Loucy (cell line): ENCODE data around the gene GALNT18.

Source experiments
- H2AFZ ChIP-seq: fragments of 200-600 bp; sonication (generic); 2 replicates; pipeline ENCODE4 v1.6.0; 2016; ENCODE audit warnings: antibody characterized with exemption, mild to moderate bottlenecking, low read length, moderate library complexity
- H3F3A ChIP-seq: fragments of 200-600 bp; 2 replicates; pipeline ENCODE4 v1.6.0; 2016; ENCODE audit warnings: antibody characterized with exemption, low read depth, mild to moderate bottlenecking
- H3K27me3 ChIP-seq: fragments of 200-600 bp; sonication (generic); 2 replicates; pipeline ENCODE4 v1.6.1; 2014; ENCODE audit warnings: low read length, mild to moderate bottlenecking; ENCODE audit not compliant: insufficient read depth, poor library complexity, severe bottlenecking
- H3K36me3 ChIP-seq: fragments of 200-600 bp; sonication (generic); 2 replicates; pipeline ENCODE4 v1.6.1; 2016; ENCODE audit warnings: low read length; ENCODE audit not compliant: insufficient read depth
- H3K4me1 ChIP-seq: fragments of 200-600 bp; sonication (generic); 2 replicates; pipeline ENCODE4 v1.5.1; 2014; ENCODE audit warnings: low read length, mild to moderate bottlenecking; ENCODE audit not compliant: insufficient read depth, poor library complexity, severe bottlenecking
- H3K4me2 ChIP-seq: fragments of 200-600 bp; sonication (generic); 2 replicates; pipeline ENCODE4 v1.6.0; 2014; ENCODE audit warnings: antibody characterized with exemption, low read length, low read depth, mild to moderate bottlenecking; ENCODE audit not compliant: poor library complexity, severe bottlenecking
- H3K4me3 ChIP-seq: fragments of 200-600 bp; sonication (generic); 2 replicates; pipeline ENCODE4 v1.5.1; 2014; ENCODE audit warnings: low read length, mild to moderate bottlenecking, mixed read lengths; ENCODE audit not compliant: poor library complexity, severe bottlenecking
- H3K79me2 ChIP-seq: fragments of 200-600 bp; sonication (generic); 2 replicates; pipeline ENCODE4 v1.6.1; 2014; ENCODE audit warnings: low read length; ENCODE audit not compliant: insufficient read depth
- H3K9ac ChIP-seq: fragments of 200-600 bp; sonication (generic); 2 replicates; pipeline ENCODE4 v1.6.0; 2014; ENCODE audit warnings: mild to moderate bottlenecking, low read depth, low read length, moderate library complexity; ENCODE audit not compliant: poor library complexity, severe bottlenecking
- H3K9me2 ChIP-seq: fragments of 200-600 bp; sonication (generic); replicated peaks from 2 replicates; pipeline ENCODE4 v1.6.1; 2016; ENCODE audit warnings: low read depth, low read length, mixed read lengths
- H3K9me3 ChIP-seq: fragments of 200-600 bp; sonication (generic); 2 replicates; pipeline ENCODE4 v1.6.1; 2014; ENCODE audit warnings: mild to moderate bottlenecking, antibody characterized with exemption, low read length, low read depth; ENCODE audit not compliant: insufficient read depth
- H4K20me1 ChIP-seq: fragments of 200-600 bp; sonication (generic); 2 replicates; pipeline ENCODE4 v1.6.0; 2014; ENCODE audit warnings: antibody characterized with exemption, low read length, mild to moderate bottlenecking; ENCODE audit not compliant: insufficient read depth, poor library complexity, severe bottlenecking
- CTCF ChIP-seq: fragments of 200-600 bp; sonication (generic); conservative IDR thresholded peaks from 2 replicates; pipeline ENCODE4 v1.5.1; 2014; ENCODE audit warnings: mild to moderate bottlenecking, antibody characterized with exemption, low read length
- EZH2phosphoT487 ChIP-seq: fragments of 200-600 bp; IDR thresholded peaks from 2 replicates; pipeline ENCODE4 v1.6.1; 2018; ENCODE audit warnings: antibody characterized with exemption, mild to moderate bottlenecking, moderate library complexity, borderline replicate concordance

GALNT18 gene

GRCh38 chr11:11261629-11262028 is 360.2 kb downstream of the GALNT18 start:
- TF ChIP-seq CTCF, result no peak
- no peak for TF ChIP-seq EZH2phosphoT487
- no peaks in the 10 kb centered on the region for H3K9me2 ChIP-seq
- H3F3A ChIP-seq, result no peaks in the 10 kb centered on the region
- no peak overlapping the region for H3K4me2 ChIP-seq
- H3K9me3 ChIP-seq, result no peaks in the 10 kb centered on the region
- H3K36me3 ChIP-seq, result no peaks in the 10 kb centered on the region
- H3K4me3 ChIP-seq, result no peak overlapping the region
- no peak overlapping the region for H2AFZ ChIP-seq
- no peaks in the 10 kb centered on the region for H3K79me2 ChIP-seq
- peaks cover 14% of the 10 kb centered on the region for H3K4me1 ChIP-seq
- H3K9ac ChIP-seq, result no peak overlapping the region
- no peaks in the 10 kb centered on the region for H4K20me1 ChIP-seq
- peaks cover under 1% of the 10 kb centered on the region for H3K27me3 ChIP-seq

DNA sequence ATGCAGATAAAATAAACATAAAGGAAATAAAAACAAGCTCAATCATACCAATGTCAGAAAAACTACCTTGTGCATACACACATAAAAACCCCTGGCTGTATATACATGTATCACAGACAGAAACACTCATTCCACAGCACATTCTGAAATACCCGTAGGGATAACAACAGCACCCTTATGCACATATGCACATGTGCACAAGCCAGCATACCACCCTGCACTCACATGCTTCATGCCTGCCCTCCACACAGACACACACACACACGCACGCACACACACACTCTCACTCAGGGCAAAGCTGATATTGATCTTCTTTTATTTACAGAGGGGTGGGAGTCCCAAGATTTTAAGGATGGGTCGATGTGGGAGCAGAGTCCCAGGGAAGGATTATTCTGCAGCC is 360.9 kb downstream of the GALNT18 start:
- H3K4me1 ChIP-seq, result peaks cover 13% of the 10 kb centered on the region
- no peaks in the 10 kb centered on the region for H4K20me1 ChIP-seq
- H2AFZ ChIP-seq, result no peak overlapping the region
- no peak overlapping the region for H3K4me3 ChIP-seq
- H3K9me3 ChIP-seq, result no peaks in the 10 kb centered on the region
- no peaks in the 10 kb centered on the region for H3K79me2 ChIP-seq
- H3K27me3 ChIP-seq, result peaks cover 8% of the 10 kb centered on the region
- no peak overlapping the region for H3K4me2 ChIP-seq
- no peaks in the 10 kb centered on the region for H3K9me2 ChIP-seq
- no peaks in the 10 kb centered on the region for H3K36me3 ChIP-seq
- no peak overlapping the region for H3K9ac ChIP-seq
- TF ChIP-seq CTCF (no peak), EZH2phosphoT487 (no peak)
- H3F3A ChIP-seq, result no peaks in the 10 kb centered on the region

GRCh38 chr11:11253995-11254394 is 367.8 kb downstream of the GALNT18 start:
- Histone ChIP-seq H3K9me3 (no peaks in the 10 kb centered on the region), H3K36me3 (no peaks in the 10 kb centered on the region), H3F3A (no peaks in the 10 kb centered on the region), H4K20me1 (no peaks in the 10 kb centered on the region), H3K4me3 (no peak overlapping the region), H3K79me2 (no peaks in the 10 kb centered on the region), H3K9ac (no peak overlapping the region), H3K4me2 (no peak overlapping the region), H2AFZ (no peak overlapping the region), H3K4me1 (no peaks in the 10 kb centered on the region), H3K27me3 (peaks cover 9% of the 10 kb centered on the region), H3K9me2 (no peaks in the 10 kb centered on the region)
- TF ChIP-seq CTCF (no peak), EZH2phosphoT487 (no peak)
